ENCODE results near the gene FAT1.

Gene FAT1

GRCh38 chr4:186685767-186686183, 37.9 kb downstream of the FAT1 start:
- TF ChIP-seq CTCF (IDR thresholded peaks at IDR 0.05; ENCODE audit: extremely low read depth, missing control alignments): no peak
- DNase-seq (ENCODE audit: low spot score): no peak

- no peak for DNase-seq (ENCODE audit: low spot score)
- no peak for TF ChIP-seq CTCF (IDR thresholded peaks at IDR 0.05; ENCODE audit: extremely low read depth, missing control alignments)
Observed at GRCh38 chr4:186684889-186685309, 38.8 kb downstream of the FAT1 start.

- no peak for TF ChIP-seq CTCF (IDR thresholded peaks at IDR 0.05; ENCODE audit: extremely low read depth, missing control alignments)
Observed at GRCh38 chr4:186684220-186684619, 39.4 kb downstream of the FAT1 start.

GRCh38 chr4:186680641-186681040, 43.0 kb downstream of the FAT1 start:
- no peak for TF ChIP-seq CTCF (IDR thresholded peaks at IDR 0.05; ENCODE audit: extremely low read depth, missing control alignments)
- no peak for DNase-seq (ENCODE audit: low spot score)

More at GRCh38 chr4:186684220-186684619, 39.4 kb downstream of the FAT1 start:
- DNase-seq (ENCODE audit: low spot score): no peak

- TF ChIP-seq CTCF (IDR thresholded peaks at IDR 0.05; ENCODE audit: extremely low read depth, missing control alignments): no peak
- no peak for DNase-seq (ENCODE audit: low spot score)
Observed at GRCh38 chr4:186676531-186677161, 47.0 kb downstream of the FAT1 start.

- no peak for TF ChIP-seq CTCF (IDR thresholded peaks at IDR 0.05; ENCODE audit: extremely low read depth, missing control alignments)
- DNase-seq (ENCODE audit: low spot score): no peak
Observed at GRCh38 chr4:186669735-186670134, 53.9 kb downstream of the FAT1 start.

- no peak for TF ChIP-seq CTCF (IDR thresholded peaks at IDR 0.05; ENCODE audit: extremely low read depth, missing control alignments)
- DNase-seq (ENCODE audit: low spot score): no peak
Observed at GRCh38 chr4:186669159-186669731, 54.4 kb downstream of the FAT1 start.
